Mucosa of descending colon (tissue), 3 donors: Measurements from ENCODE around the gene THSD8. TPM values are rescaled to one million over a fixed set of nuclear protein-coding genes. Genes with fewer than 3 reads are reported as not detected.

Source experiments
- ATAC-seq: fragments of 200-7000 bp; cut with Tn5 transposase; one replicate; pipeline ENCODE4 v1.9.1; 2020; ENCODE audit warnings: mild to moderate bottlenecking, moderate library complexity
- DNase-seq, 3 donors: peaks; one replicate each; pipeline ENCODE4 v3.0.0-alpha.2; 2020
- H3K36me3 ChIP-seq: fragments of 200-600 bp; one replicate; pipeline ENCODE4 v1.8.0; 2021; ENCODE audit warnings: low read depth, mild to moderate bottlenecking
- H3K4me1 ChIP-seq: fragments of 200-600 bp; one replicate; pipeline ENCODE4 v1.8.0; 2021; ENCODE audit warnings: low read depth, mild to moderate bottlenecking
- H3K4me3 ChIP-seq: fragments of 200-600 bp; one replicate; pipeline ENCODE4 v1.8.0; 2021; ENCODE audit warnings: mild to moderate bottlenecking
- H3K9me3 ChIP-seq: fragments of 200-600 bp; one replicate; pipeline ENCODE4 v1.8.0; 2021; ENCODE audit warnings: mild to moderate bottlenecking
- intact Hi-C, 2 donors: fragments of 100-400 bp; cut with DNase I in 1 of 2; cut with micrococcal nuclease in 1 of 2; formaldehyde crosslinking; loops; one replicate each; pipeline versions ENCODE4 v1.11.0 to v1.11.1; 2022; cut with DNase I, micrococcal nuclease
- total RNA-seq, 3 donors: library from RNA; stranded (reverse); fragmentation: NEBNext Ultra II Directional in 2 of 3; extraction: Animal tissue kit (Norgen Biotek cat#: 25700) in 2 of 3; gene quantifications; one replicate each; pipeline versions ENCODE4 v1.2.1 to v1.2.4, GENCODE V29; 2021 to 2023
- TF ChIP-seq, protein P1 (sequence below): fragments of 200-600 bp; IDR thresholded peaks from one replicate; pipeline ENCODE4 v1.8.0; 2022; ENCODE audit warnings: antibody characterized with exemption, mild to moderate bottlenecking
- donor health status: DM: no; HTN: no; CAD: no; lungs with moderate emphysema.
- donor health status: DM: no; HTN: no; CAD: no.
- donor health status: DM: no; HTN: yes; CAD: no.

The THSD8 gene
- total RNA-seq, 3 donors from 2014 or later, result 1.5 to 10.4 (median 2.7) TPM

DNA sequence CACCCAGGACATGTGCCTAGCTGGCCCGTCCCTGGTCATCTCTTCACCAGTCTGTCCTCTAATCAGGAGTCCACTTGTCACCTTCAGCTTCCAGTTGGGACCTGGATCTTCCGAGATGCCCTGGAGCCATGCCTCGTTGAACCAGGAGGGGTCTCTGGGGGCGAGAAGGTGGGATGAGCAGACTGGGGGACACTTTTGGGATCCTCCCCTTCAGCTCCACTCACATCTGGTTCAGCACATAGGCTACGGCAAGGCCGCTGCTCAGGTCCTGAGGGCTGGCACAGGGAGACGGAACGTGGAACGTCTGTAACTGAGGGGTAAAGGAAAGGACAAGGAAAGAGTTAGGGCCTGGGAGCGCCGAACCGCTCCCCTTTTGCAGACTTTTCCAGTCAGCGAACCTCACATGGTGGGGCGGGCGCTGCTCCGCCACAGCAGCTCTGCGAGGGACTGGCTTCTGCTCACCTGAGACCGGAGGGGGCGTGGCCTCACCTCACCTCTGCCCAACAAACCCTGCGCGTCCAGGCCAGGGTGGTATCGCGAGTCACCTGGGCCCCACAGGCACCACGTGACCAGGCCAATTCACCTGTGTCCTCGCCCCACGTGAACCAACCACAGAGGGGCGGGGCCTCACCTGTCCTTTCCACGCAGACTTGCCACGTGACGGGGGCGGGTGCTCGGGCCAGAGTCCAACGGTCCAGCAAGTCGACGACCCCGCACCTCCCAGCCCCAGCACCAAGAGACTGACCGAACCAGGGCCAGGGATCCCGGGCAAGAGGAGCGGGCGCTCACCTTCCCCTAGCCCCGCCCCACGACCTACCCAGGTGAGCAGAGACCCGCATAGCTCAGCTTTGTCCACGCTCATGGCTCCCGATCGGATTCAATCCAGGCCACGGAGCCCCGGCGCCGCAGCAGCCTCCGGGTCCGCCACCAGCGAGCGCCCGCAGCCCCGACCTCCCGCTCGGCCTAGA, 27.0 kb upstream of the THSD8 start, which contains the start of gene HOOK2:
HOOK2 (minus strand) TSS at position 965 of the 968 bp plus-strand sequence; CDS start at position 862, 103 bp downstream.
- ATAC-seq, result peak; percentile 81
- peaks cover 37% of the 10 kb centered on the region for H3K4me1 ChIP-seq
- H3K9me3 ChIP-seq, result no peaks in the 10 kb centered on the region
- peak within 1 kb of the TSS; percentile 38 for H3K4me3 ChIP-seq
- intact Hi-C loops, result no loop called here
- no peaks in the 10 kb centered on the region for H3K36me3 ChIP-seq
- DNase-seq, result peak; percentile 97 to 98 (median 98)
- TF ChIP-seq, protein P1, sequence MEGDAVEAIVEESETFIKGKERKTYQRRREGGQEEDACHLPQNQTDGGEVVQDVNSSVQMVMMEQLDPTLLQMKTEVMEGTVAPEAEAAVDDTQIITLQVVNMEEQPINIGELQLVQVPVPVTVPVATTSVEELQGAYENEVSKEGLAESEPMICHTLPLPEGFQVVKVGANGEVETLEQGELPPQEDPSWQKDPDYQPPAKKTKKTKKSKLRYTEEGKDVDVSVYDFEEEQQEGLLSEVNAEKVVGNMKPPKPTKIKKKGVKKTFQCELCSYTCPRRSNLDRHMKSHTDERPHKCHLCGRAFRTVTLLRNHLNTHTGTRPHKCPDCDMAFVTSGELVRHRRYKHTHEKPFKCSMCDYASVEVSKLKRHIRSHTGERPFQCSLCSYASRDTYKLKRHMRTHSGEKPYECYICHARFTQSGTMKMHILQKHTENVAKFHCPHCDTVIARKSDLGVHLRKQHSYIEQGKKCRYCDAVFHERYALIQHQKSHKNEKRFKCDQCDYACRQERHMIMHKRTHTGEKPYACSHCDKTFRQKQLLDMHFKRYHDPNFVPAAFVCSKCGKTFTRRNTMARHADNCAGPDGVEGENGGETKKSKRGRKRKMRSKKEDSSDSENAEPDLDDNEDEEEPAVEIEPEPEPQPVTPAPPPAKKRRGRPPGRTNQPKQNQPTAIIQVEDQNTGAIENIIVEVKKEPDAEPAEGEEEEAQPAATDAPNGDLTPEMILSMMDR, result no peak

DNA sequence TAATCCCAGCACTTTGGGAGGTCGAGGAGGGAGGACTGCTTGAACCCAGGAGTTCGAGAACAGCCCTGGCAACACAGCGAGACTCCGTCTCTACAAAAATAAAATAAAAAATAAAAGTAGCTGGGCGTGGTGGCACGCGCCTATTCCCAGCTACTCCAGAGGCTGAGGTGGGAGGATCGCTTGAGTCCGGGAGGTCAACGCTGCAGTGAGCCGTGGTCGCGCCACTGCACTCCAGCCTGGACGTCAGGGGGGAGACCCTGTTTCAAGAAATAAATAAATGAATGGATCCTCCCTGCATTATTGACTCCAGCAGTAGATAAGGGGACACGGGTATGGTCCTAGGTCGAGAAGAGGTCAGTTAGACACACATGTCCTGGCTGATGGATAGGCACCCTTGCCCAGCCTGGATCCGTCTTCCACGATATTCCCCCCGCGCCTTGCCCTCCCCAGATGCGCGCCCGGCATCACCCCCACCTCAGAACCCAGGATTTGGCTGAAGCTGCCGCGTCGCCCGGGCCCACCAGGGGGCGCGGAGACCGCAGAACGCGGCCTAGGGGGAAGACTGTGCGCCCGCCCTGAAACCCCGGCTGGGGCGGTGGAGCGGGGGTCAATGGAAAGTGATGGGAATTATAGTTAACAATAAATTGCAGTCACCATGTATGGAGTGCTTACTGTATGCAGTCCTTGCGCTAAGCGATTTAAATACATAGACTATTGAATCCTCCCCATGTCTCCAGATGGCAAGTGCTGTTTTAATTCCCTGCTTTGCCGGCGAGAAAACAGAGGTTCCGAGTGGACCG, 24.5 kb upstream of the THSD8 start:
- Histone ChIP-seq H3K9me3 (no peaks in the 10 kb centered on the region), H3K36me3 (no peaks in the 10 kb centered on the region), H3K4me1 (peaks cover 38% of the 10 kb centered on the region), H3K4me3 (peak overlapping the region; percentile 24)
- ATAC-seq (peak; percentile 49), DNase-seq (peak; percentile 87 to 92 (median 88))
- intact Hi-C loops, result loop anchor here in 1 of 2 donors (2.0 kb wide), 1 partner anchor 19 kb away; no protein-coding TSS in a partner anchor
- TF ChIP-seq, protein P1, result peak; percentile 96

DNA sequence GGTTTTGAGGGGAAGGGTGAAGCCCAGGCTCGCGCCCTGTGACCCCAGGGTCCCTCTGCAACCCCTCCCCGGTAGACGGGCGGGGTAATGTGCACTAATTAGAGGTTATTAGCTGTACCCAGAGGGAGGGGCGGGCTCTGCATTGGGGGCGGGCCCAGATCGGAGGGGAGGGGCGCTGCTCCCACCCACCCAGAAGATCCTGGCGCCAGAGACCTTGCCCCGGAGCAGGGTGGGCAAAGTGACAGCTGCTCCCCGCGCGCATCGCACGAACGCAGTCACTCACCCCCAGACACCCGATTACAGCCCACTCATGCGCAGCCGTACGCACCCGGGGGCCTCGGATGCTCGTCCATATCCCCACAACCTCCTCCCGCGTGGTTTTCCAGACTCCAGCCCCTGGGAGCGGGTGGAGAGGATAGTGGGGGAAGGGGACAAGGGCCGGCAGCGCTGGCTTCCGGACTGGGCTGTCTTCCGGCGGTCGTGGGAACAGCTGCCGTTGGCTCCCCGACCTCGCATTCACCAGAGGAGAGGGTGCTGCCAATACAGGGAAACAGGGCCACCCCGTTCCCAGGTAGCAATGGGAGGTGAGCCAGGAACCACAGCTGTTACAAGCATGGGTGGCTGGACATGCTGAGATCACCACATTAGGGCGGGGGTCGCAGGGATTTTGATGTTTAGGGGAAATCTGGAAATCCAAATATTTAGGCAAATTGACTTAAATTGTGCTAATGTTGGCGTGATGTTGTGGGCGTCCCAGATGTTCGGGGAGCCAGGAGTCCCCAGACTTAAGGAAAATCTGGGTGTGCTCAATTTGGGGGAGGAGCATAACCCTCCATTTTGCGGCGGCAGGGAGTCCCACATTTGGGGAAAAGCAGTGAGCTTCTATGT, 23.6 kb upstream of the THSD8 start:
- no peaks in the 10 kb centered on the region for H3K9me3 ChIP-seq
- TF ChIP-seq, protein P1, result no peak
- peak overlapping the region; percentile 24 for H3K4me3 ChIP-seq
- intact Hi-C loops, result no loop called here
- H3K4me1 ChIP-seq, result peaks cover 43% of the 10 kb centered on the region
- DNase-seq (peak; percentile 74 to 86 (median 79)), ATAC-seq (peak; percentile 12)
- H3K36me3 ChIP-seq, result no peaks in the 10 kb centered on the region

DNA sequence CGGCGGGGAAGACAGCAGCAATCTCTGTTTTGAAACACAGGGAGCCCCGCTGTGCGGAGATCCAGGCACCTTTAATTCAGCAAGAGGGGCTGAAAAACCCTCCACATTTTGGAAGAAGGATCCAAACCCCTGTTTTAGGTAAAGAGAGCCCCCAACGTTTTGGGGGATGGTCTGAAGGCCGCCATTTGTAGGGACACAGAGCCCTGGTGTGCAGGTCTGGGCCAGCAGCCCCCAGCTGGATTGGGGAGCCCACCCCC, 23.0 kb upstream of the THSD8 start:
- TF ChIP-seq, protein P1, result no peak
- Histone ChIP-seq H3K36me3 (no peaks in the 10 kb centered on the region), H3K4me3 (no peak overlapping the region), H3K4me1 (peaks cover 46% of the 10 kb centered on the region), H3K9me3 (no peaks in the 10 kb centered on the region)
- no peak for DNase-seq
- no peak for ATAC-seq
- intact Hi-C loops, result no loop called here
